HG03565 (cell line): Measurements from ENCODE around the gene PDLIM5.
A peak's percentile ranks its signal among the peaks of the same experiment; 100 is the strongest.

ENCODE experiments used
- ATAC-seq: cut with Tn5 transposase; IDR thresholded peaks from one replicate; pipeline ENCODE4 v1.9.1; 2021; ENCODE audit warnings: mild to moderate bottlenecking, moderate library complexity; ENCODE audit not compliant: unreplicated experiment

PDLIM5 gene

DNA sequence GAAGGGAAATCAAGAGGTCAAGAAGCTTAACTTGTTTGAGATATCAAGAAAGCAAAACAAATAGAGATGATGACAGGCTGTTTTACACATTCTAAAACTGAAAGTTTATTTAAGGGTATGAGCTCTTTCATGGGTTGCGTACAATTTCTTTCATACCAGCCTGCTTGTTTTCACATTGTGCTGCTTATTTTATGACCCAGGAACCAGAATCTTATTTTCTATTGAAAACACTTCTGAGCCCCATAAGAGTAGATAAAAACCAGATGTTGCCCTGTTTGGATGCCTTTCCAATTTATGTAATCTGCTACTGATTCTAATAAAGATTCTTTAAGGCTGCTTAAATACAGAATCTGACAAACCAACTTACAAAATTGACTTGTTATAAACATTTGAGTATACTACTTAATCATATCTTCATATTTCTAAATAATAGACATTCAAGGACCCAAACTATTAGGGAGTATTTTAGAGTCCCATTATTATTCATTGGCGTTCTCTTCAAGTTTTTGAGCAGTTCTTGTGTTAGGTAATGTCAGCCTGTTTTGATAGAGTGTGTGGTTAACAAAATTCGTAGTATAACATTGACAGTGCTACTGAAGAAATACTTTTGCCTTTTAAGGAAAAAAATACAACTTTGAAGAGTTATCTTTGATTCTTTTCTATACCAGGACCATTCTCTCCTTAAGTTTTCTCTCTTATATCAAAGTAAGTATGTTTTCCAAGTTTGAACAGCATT lies 74.4 kb downstream of the PDLIM5 start:
- peak; percentile 77 for ATAC-seq

- ATAC-seq: no peak
These were observed 76.0 kb downstream of the PDLIM5 start for GRCh38 chr4:94527556-94528233.

DNA sequence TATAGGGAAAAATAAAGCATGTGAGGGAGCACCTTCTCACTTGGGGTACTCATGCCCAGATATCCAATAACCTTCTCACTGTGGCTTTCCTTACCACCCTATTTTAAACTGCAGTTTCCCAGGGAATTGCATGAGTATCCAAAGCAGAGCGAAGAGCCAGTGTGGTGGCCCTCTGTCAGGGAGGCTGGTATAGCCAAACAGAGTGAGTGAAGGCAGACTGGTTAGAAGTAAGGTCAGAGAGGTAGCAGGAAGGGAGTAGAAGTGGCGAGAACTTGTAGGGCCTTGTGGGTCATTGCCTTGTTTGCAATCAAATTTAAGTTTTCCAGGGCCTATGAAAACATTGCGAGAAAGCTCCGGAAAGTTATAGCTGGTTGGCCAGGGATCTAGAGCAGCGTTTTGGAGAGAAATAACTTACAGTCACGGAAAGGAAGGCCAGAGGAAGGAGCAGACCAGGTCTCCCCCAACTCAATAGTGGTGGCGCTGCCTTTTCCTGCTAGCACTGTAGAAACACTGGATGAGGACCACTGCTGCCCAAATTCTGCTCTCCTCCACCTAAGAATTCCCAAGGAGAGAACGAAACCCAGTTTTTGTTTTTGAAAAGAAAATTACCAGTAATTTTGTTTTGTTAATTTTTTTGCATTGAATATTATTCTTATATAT lies 77.2 kb downstream of the PDLIM5 start:
- ATAC-seq: no peak

- ATAC-seq: no peak
These were observed 78.3 kb downstream of the PDLIM5 start for GRCh38 chr4:94530073-94530472.

DNA sequence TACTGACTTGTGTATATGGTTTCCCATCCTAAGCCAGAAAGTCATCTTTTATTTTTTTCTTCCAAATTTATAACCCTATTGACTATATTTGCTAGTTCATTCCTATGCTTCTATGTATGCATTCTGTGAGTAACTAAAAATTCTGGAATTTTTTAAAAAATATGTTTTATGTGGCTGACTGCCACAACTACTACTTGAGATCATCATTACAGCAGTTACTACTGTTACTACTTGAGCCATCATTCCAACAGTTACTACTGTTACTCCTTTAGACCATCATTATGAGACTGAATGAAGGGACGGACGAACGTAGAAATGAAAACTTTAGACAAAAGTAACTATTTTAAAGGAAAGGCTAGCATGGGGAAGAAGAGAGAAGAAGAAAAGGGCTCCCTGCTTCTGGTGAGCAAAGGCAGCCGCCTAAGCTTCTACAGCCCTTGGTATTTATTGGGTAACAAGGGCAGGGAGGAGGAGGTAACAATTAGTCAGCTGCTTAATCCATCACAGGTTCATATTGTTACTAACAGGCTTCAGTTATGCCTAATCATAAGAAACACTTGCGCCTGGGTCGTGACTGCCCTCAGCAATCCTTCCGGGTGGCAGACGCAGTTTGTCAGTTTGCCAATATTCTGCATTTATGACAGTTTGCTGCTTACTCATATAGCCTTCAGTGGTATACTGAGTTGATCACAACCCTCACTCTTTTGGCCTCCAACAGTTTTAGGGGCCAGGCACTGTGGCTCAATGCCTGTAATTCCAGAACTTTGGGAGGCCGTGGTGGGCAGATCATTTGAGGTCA lies 80.4 kb downstream of the PDLIM5 start:
- no peak for ATAC-seq

DNA sequence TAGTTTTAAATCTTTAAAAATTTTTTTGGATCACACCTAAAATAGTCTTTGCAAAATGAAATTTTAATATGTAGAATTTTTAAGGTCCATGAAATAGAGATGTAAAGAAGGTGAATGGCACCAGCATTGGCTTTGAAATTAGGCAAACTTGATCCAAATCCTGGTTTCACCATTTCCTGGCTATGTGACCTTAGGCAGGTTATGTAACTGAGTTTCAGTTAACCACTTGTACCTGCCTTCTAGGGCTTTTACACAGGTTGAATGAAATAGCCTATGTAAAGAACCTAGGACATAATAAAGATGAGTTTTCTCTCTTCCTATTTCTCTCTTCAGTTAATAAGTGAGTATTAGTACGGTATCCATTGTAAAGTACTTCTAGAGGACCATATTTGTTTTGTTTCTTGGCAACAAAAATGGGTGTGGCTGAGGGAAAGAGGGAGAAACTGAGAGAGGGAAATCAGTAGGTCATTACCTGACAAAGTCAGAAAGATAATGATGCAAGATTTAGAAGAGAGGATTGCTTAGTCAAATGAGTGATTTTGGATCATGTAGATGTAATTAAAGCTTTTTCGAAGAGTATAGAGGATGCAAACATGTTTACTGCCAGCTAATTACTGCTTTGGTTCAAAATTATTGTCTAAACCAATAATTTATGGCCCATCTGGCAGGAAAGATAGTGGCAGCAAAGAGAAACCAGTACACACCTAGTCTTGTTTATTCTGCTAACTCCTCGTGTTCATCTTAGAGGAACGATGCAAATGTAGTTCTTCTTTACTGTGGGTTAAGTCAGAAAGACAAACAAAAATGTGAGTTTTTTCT lies 81.9 kb downstream of the PDLIM5 start:
- no peak for ATAC-seq

GRCh38 chr4:94534401-94535312 lies 82.9 kb downstream of the PDLIM5 start:
- ATAC-seq: peak; percentile 89

DNA sequence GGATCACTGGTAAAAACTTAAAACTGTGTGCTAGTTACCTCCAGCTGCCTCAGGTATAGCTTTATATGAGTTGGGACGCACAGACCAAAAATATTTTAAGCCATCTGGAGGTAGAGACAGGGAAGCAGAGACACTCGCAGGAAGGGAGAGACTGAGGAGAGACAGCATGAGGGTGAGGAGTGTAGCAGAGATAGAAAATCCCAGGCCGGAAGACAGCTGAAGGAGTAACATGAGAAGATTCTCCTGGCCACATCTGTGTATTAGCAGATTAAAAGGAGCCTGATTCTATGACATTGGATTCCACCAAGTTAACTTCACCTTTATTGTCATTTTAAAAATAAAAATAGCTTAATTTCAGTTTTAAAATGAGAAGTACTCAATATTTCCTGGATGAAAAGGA lies 84.3 kb downstream of the PDLIM5 start:
- ATAC-seq: no peak

DNA sequence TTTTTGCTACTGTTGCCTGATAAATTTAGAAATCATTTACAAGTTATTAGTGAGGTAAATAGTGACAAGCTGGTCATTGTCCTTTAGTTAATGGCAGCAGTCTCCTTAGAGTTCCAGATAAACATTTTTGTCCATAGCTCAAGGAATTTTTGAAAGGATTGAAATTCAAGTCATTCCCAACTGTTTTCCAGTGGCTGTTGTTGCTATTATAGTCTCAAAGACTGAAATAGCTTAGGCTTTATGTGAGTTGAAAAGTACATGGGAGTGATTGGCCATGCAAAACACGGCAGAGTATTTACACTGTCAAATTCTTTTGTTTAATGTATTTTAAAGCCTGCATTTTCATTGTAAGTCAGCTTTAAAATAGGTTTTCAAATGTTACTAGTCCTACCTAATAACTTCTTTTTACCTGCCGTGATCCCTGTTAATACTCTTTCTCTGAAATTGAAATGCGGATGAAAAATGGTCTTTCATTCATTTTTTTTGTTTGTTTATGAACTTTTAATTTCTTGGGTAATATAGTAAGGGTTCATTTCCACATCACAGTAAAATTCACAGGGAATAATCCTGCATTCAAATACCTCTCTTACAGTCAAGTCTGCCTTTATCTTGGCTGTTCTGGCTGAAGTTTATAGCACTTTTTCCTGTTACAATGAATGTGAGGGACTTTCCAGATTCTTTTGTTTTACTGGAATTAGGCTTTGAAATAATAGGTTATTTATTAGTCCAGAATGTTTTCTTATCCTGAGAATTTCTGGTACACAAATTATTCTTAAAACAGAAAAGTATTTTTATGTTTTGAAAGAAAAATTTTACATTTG lies 85.1 kb downstream of the PDLIM5 start:
- ATAC-seq: no peak

- ATAC-seq: no peak
These were observed 86.3 kb downstream of the PDLIM5 start for GRCh38 chr4:94537921-94538628.

DNA sequence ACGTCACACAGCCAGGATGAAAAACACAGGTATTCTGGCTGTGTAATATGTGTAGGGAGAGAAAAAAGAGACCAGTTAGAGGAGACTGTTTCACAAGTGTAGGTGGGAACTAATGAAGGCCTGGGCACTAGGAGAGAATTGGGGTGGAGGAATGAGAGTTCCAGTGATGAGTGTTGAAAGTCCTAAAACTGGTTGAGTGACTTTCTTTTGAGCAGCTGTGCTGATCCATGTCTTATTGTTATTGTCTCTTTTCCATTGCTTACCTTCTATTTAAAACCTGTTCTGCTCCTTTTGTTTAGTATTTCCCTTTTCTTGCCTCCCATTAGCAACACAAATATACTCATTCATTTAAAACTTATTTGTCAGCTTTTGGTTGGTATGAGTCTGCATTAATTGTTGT lies 88.7 kb downstream of the PDLIM5 start:
- ATAC-seq: no peak

DNA sequence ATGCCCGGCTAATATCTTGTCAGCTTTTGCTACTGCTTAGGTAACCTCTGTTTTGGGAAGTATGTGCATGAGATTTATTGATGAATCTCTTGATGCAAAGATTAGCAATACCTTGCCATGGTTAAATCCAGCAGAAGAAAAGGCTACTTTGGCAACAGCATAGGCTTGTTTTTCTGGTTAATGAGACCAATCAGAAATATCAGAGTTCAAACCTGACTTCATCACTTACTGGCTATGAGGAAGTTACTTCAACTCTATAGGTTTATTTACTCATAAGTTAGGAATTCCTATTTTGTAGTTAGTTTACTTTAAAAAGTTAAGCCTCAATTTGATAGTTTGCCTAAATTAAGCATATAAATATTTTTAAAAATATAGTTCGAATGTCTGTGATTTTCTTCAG lies 93.1 kb downstream of the PDLIM5 start:
- no peak for ATAC-seq

- ATAC-seq: no peak
These were observed 93.6 kb downstream of the PDLIM5 start for GRCh38 chr4:94545296-94545695.

DNA sequence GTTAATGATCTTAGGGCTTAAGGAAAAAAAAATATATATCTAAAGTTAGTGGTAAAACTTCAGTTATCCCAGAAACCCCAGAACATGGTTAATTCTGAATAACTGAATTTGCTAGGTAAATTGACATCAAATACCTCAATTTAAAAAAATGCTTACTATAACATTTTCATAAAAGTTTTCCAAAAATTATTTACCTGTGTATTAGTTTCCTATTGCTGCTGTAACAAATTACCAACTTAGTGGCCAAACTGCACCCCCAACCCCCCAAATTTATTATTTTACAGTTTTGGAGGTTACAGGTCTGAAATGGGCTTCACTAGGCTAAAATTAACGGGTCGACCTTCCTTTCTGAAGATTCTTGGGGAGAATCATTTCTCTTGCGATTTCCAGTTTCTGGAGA lies 95.2 kb downstream of the PDLIM5 start:
- no peak for ATAC-seq

DNA sequence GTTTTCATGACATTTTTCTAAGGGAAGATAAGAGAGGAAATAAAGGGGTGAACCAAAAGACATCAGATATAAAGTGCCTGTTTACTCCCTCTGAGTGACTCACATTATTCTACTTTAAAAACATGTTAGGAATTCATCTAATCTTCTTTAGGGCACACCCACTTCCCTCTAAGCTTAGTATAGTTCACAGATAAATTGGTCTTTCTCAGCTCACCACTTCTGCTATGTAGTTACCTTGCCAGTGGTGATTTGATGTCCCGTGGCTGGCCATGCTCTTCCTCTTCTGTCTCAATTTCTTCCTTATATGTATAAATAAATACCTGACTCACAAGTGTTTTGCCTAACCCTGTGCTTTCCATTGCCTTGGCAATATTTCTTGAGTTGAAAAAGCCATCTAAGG lies 96.8 kb downstream of the PDLIM5 start:
- no peak for ATAC-seq

DNA sequence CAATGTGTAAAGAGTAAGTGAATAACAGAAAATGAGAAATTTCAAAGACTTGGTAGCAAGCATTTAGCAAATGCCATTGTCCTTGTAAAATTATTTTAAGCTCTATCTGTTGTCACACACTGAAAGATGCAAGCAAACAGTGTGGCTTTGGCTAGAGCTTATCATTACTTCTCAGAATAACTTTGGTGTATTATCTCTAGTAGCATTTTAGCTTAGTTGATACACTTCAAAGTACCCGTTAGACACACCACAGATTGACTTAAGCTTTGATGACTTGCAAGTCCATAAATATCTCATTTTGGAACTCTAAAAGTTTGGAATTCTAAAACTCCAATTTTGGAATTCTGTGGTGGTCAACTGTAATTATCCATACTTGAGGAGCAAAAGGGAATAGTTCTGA lies 98.6 kb downstream of the PDLIM5 start:
- ATAC-seq: no peak

DNA sequence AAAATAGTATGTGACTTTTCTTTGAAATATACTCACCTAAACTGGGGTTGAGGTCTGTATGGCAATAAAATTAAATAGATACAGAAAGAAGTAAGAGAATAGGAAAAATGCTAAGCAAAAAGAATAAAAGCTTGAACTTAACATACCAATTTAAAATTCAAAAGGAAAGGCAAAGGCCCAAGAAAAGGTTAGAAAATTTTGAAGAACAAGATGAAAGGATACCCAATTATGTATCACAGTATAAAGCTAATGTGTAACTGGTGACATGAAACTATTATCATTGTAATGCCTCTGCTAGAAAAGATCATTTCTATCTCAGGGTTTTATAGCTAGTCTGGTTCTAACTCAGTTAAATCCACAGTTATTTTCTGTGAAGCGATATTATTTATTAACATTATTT lies 99.1 kb downstream of the PDLIM5 start:
- ATAC-seq: no peak
